ENCODE results near the gene P2RY6. TPM values are rescaled to one million over a fixed set of nuclear protein-coding genes. Genes with fewer than 3 reads are reported as not detected.

P2RY6 gene
- total and polyA plus RNA-seq, 2 of the 4 experiments (the other 2 are of a cell fraction): 0.44 TPM; not detected in 1

DNA sequence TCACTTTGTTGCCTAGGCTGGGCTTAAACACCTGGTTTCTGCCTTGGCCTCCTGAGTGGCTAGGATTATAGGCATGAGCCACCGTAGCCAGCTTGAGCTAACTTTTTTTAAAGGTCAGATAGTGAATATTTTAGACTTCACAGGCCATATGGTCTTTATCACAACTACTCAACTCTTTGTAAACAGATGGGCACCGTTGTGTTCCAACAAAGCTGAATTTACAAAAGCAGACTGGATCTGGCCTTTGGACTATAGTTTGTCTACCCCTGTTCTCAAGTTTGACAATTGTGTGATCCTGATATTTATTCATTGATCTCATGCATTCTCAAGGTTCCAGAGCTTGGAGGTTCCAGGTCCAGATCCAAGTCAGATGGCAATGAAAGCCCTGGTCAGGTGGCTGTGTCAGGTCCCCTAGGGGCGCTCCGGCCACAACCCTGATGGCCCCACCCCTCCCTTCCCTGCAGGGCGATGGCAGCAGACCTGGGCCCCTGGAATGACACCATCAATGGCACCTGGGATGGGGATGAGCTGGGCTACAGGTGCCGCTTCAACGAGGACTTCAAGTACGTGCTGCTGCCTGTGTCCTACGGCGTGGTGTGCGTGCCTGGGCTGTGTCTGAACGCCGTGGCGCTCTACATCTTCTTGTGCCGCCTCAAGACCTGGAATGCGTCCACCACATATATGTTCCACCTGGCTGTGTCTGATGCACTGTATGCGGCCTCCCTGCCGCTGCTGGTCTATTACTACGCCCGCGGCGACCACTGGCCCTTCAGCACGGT, 38.3 kb upstream of the P2RY6 start (continued):
- TF ChIP-seq ELK1 (IDR thresholded peaks at IDR 0.05; ENCODE audit: borderline replicate concordance, low read depth, low read length): no peak

GRCh38 chr11:73234471-73235181, 37.5 kb upstream of the P2RY6 start:
- POLR2A ChIA-PET (ENCODE audit: unreplicated experiment): no interaction called here
- TF ChIP-seq, protein P1, sequence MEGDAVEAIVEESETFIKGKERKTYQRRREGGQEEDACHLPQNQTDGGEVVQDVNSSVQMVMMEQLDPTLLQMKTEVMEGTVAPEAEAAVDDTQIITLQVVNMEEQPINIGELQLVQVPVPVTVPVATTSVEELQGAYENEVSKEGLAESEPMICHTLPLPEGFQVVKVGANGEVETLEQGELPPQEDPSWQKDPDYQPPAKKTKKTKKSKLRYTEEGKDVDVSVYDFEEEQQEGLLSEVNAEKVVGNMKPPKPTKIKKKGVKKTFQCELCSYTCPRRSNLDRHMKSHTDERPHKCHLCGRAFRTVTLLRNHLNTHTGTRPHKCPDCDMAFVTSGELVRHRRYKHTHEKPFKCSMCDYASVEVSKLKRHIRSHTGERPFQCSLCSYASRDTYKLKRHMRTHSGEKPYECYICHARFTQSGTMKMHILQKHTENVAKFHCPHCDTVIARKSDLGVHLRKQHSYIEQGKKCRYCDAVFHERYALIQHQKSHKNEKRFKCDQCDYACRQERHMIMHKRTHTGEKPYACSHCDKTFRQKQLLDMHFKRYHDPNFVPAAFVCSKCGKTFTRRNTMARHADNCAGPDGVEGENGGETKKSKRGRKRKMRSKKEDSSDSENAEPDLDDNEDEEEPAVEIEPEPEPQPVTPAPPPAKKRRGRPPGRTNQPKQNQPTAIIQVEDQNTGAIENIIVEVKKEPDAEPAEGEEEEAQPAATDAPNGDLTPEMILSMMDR (conservative IDR thresholded peaks at IDR 0.05; ENCODE audit: low read depth, low read length): no peak
- TF ChIP-seq MXI1 (IDR thresholded peaks at IDR 0.05; ENCODE audit: borderline replicate concordance, low read depth, low read length) (no peak), FOS (IDR thresholded peaks at IDR 0.05; ENCODE audit: low read depth, low read length) (no peak), RCOR1 (IDR thresholded peaks at IDR 0.05; ENCODE audit: insufficient replicate concordance, low read length) (no peak), MAZ (IDR thresholded peaks at IDR 0.05; ENCODE audit: borderline replicate concordance, low read depth, low read length) (no peak), BHLHE40 (IDR thresholded peaks at IDR 0.05; ENCODE audit: low read depth, low read length) (no peak), CEBPB (IDR thresholded peaks at IDR 0.05; ENCODE audit: low read depth, low read length) (no peak), ELK1 (IDR thresholded peaks at IDR 0.05; ENCODE audit: borderline replicate concordance, low read depth, low read length) (no peak)

More at GRCh38 chr11:73234471-73235181, 37.5 kb upstream of the P2RY6 start:
- Histone ChIP-seq H2BK20ac (ENCODE audit: low read depth, low read length) (no peak overlapping the region), H3K79me1 (ENCODE audit: low read depth in 1 of 2, low read length in 2 of 2) (no peaks in the 10 kb centered on the region), H2AK9ac (replicated peaks; ENCODE audit: low read depth, low read length, poor library complexity) (no peak overlapping the region), H4K91ac (ENCODE audit: insufficient read depth, low read depth, low read length) (no peak overlapping the region), H3K4me1 (ENCODE audit: control insufficient read depth, insufficient read depth, low read length) (peaks cover 18% of the 10 kb centered on the region; the same call in 1 of the 2 replicates), H3K23ac (ENCODE audit: low read depth, low read length) (no peak overlapping the region), H3K9me3 (ENCODE audit: control insufficient read depth, insufficient read depth, low read length) (no peaks in the 10 kb centered on the region), H2AFZ (replicated peaks; ENCODE audit: low read length, poor library complexity) (no peak overlapping the region), H3K27me3 (ENCODE audit: control insufficient read depth, insufficient read depth, low read length) (no peaks in the 10 kb centered on the region), H3K9ac (ENCODE audit: low read depth, low read length) (no peak overlapping the region), H2AK5ac (ENCODE audit: low read depth, low read length) (peak overlapping the region; percentile 20; the same call in 1 of the 2 replicates), H4K20me1 (ENCODE audit: insufficient read depth, low read length) (no peaks in the 10 kb centered on the region), H3K27ac (ENCODE audit: insufficient read depth, low read length) (no peak overlapping the region), H2BK15ac (ENCODE audit: low read depth, low read length) (no peak overlapping the region), H2BK5ac (ENCODE audit: low read depth, low read length, poor library complexity, severe bottlenecking) (no peak overlapping the region), H4K8ac (ENCODE audit: low read depth in 2 of 2, low read length in 2 of 2) (no peak overlapping the region), H3K4me3 (ENCODE audit: insufficient read depth, low read depth, low read length) (no peak overlapping the region), H4K5ac (ENCODE audit: low read depth, low read length) (no peak overlapping the region), H3K18ac (ENCODE audit: low read depth, low read length) (no peak overlapping the region), H3K14ac (replicated peaks; ENCODE audit: low read depth, low read length) (no peak overlapping the region), H2BK120ac (ENCODE audit: low read depth, low read length) (no peak overlapping the region), H3K4me2 (ENCODE audit: low read depth, low read length) (no peak overlapping the region), H3K4ac (ENCODE audit: low read depth, low read length) (no peak overlapping the region), H3K9me1 (ENCODE audit: insufficient read depth, low read length) (peaks cover 7% of the 10 kb centered on the region), H3K36me3 (ENCODE audit: control insufficient read depth, insufficient read depth, low read length) (no peaks in the 10 kb centered on the region), H3K56ac (ENCODE audit: extremely low read depth, insufficient read depth, low read length) (no peak overlapping the region)
- intact Hi-C loops (cut with micrococcal nuclease) (no loop called here), dilution Hi-C loops (cut with HindIII; ENCODE audit: low sequenced_read_pairs, unreplicated experiment) (no loop called here), in situ Hi-C loops (cut with MboI; ENCODE audit: low sequenced_read_pairs) (no loop called here)
- BruUV-seq (replicated peaks): no TSS peak
- ATAC-seq (ENCODE audit: low read depth) (no peak), DNase-seq (no peak)
- CTCF ChIA-PET: interaction anchor here (1.2 kb wide), 1 partner anchor 15 kb away, joined by 4 read pairs; no protein-coding TSS in a partner anchor
- 94% methylated on average over 31 of the region's 56 CpGs; no CpG with 5 or more reads in 1 of the 2 experiments for WGBS, 2 experiments (ENCODE audit: extremely low coverage in 2 of 2, insufficient read length in 1 of 2)

All from IMR-90 (cell line).